HepG2 (cell line): ENCODE data around the gene PLXNC1. TPM values are rescaled to one million over a fixed set of nuclear protein-coding genes. Genes with fewer than 3 reads are reported as not detected.
A peak's percentile ranks its signal among the peaks of the same experiment; 100 is the strongest.

ENCODE experiments used
- AGO2 ChIP-seq: fragments of 200-400 bp; formaldehyde crosslinking; optimal IDR thresholded peaks from 2 replicates; pipeline ENCODE3; 2017; ENCODE audit warnings: mild to moderate bottlenecking, low read depth, low read length, moderate library complexity
- ATF2 ChIP-seq: sonication (generic); formaldehyde crosslinking; IDR thresholded peaks from 2 replicates; pipeline ENCODE4 v1.4.0; 2020; ENCODE audit warnings: missing genetic modification reagents
- HNRNPH1 ChIP-seq: fragments of 200-400 bp; formaldehyde crosslinking; optimal IDR thresholded peaks from 2 replicates; pipeline ENCODE3; 2017; ENCODE audit warnings: mild to moderate bottlenecking, low read depth, low read length
- IRF2 ChIP-seq: IDR thresholded peaks from 2 replicates; pipeline ENCODE4 v1.6.1; 2018; ENCODE audit warnings: missing genetic modification reagents, missing compliant biosample characterization
- MXD3 ChIP-seq: IDR thresholded peaks from 2 replicates; pipeline ENCODE4 v1.6.1; 2016; ENCODE audit warnings: mild to moderate bottlenecking, missing biosample characterization, missing genetic modification reagents
- PCBP1 ChIP-seq: fragments of 200-400 bp; formaldehyde crosslinking; IDR thresholded peaks from 2 replicates; pipeline ENCODE4 v1.6.1; 2017; ENCODE audit warnings: mild to moderate bottlenecking, low read depth, low read length, borderline replicate concordance
- RAD21 ChIP-seq: fragments of 450-650 bp; formaldehyde crosslinking; IDR thresholded peaks from 2 replicates; pipeline ENCODE4 v1.5.0; 2020; ENCODE audit warnings: mild to moderate bottlenecking
- ZNF232 ChIP-seq: sonication (generic); formaldehyde crosslinking; IDR thresholded peaks from 2 replicates; pipeline ENCODE4 v1.4.0; 2020; ENCODE audit warnings: missing genetic modification reagents, borderline replicate concordance
- ZNF430 ChIP-seq: sonication (generic); formaldehyde crosslinking; IDR thresholded peaks from 2 replicates; pipeline ENCODE4 v1.9.0; 2021; ENCODE audit warnings: mild to moderate bottlenecking, missing genetic modification reagents
- ZNF614 ChIP-seq: IDR thresholded peaks from 2 replicates; pipeline ENCODE4 v1.6.1; 2018; ENCODE audit warnings: missing biosample characterization, missing genetic modification reagents, inconsistent platforms, borderline replicate concordance
- ZNF710 ChIP-seq: sonication (generic); formaldehyde crosslinking; IDR thresholded peaks from 2 replicates; pipeline ENCODE4 v1.5.0; 2020; ENCODE audit warnings: mild to moderate bottlenecking, missing genetic modification reagents, borderline replicate concordance
- ZNF768 ChIP-seq: sonication (generic); formaldehyde crosslinking; IDR thresholded peaks from 2 replicates; pipeline ENCODE4 v1.4.0; 2020; ENCODE audit warnings: missing genetic modification reagents
- polyA plus RNA-seq, 8 experiments: library from polyadenylated mRNA; depleted of rRNA in 3 of 8; stranded (reverse) in 7 of 8; unstranded in 1 of 8; fragments of >200 nt; fragmentation: Illumina TruSeq in 4 of 8; extraction: Trizol in 4 of 8; gene quantifications; 2 replicates each; pipeline versions ENCODE4 v1.2.1 to v1.2.3, GENCODE V29; 2011 to 2016; ENCODE audit warnings: low read depth in 4 of 8, missing spikeins in 1 of 8, mixed read lengths in 1 of 8; ENCODE audit not compliant: insufficient read depth in 1 of 8
- total RNA-seq, 5 experiments: library from RNA; depleted of rRNA; stranded (reverse); fragments of >200 nt; fragmentation: Illumina TruSeq; extraction: Trizol; gene quantifications; 2 replicates each; pipeline ENCODE4 v1.2.3, GENCODE V29; 2016; ENCODE audit warnings: low read depth in 1 of 5
- TF ChIP-seq, protein P1 (sequence below): sonication (generic); formaldehyde crosslinking; IDR thresholded peaks from 2 replicates; pipeline ENCODE4 v1.5.1; 2020; ENCODE audit warnings: missing genetic modification reagents, mild to moderate bottlenecking, borderline replicate concordance
- TF ChIP-seq, protein P2 (sequence below): sonication (generic); formaldehyde crosslinking; IDR thresholded peaks from 2 replicates; pipeline ENCODE4 v1.5.0; 2020; ENCODE audit warnings: mild to moderate bottlenecking, missing genetic modification reagents
- TF ChIP-seq, protein P3 (sequence below): sonication (generic); formaldehyde crosslinking; IDR thresholded peaks from 2 replicates; pipeline ENCODE4 v1.4.0; 2020; ENCODE audit warnings: missing genetic modification reagents
- TF ChIP-seq, protein P4 (sequence below): sonication (generic); formaldehyde crosslinking; IDR thresholded peaks from 2 replicates; pipeline ENCODE4 v1.4.0; 2020; ENCODE audit warnings: missing genetic modification reagents

PLXNC1 gene
- total and polyA plus RNA-seq, 2 of the 13 experiments (the other 11 are each of a cell fraction or from before 2014, with no cell fraction given), result 6.6 to 11.2 TPM

DNA sequence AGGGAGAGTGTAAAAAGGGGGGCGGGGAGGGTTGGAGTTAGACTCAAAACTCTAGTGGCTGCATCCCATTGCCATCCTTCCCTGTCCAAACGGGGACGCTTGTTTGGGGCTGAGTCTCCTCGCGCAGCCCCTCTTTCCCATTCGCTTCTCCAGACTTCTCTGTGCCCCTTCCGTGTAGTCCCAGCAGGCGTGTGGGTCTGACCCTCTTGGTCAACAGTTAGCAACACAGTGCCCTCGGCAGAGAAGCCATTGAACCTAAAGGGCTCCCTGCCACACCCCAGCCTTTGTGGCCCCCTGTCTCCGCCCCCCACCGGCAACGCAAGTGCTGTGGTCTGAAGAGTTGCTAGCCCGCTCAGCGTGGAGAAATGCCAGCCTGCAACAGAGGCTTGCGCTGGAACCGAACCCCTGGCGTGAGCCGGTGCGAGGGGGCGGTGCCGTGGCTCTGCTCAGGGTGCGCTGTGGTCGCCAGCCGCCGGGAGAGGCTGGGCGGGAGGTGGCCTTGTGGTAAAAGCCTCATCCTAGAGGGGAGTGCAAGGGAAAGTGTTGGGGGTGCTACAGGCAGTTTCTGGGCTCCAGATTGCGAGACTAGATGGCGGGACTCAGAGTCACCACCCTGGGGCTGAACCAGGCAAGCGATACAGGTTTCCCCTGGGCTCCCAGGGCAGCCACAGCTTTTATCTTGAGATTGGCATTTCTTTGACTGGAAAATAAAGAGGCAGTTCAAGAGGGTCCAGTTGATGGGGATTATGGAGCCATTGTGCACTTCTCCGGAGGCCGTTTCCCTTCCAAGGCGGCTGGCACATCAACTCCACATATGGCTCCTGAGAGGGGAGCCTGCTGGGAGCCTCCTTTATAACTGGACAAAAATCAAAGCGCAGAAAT, 2.1 kb downstream of the PLXNC1 start (continued):
- peak; percentile 10; the same call in 1 of the 2 replicates for TF ChIP-seq ZNF614
- TF ChIP-seq ZNF430 (CRISPR knock-in tag), result peak; percentile 17; the same call in 1 of the 2 replicates
- 0 out of 2 replicates have a peak, but pooled peaks have one; percentile 26 for TF ChIP-seq IRF2 (CRISPR knock-in tag)
- TF ChIP-seq, protein P1, sequence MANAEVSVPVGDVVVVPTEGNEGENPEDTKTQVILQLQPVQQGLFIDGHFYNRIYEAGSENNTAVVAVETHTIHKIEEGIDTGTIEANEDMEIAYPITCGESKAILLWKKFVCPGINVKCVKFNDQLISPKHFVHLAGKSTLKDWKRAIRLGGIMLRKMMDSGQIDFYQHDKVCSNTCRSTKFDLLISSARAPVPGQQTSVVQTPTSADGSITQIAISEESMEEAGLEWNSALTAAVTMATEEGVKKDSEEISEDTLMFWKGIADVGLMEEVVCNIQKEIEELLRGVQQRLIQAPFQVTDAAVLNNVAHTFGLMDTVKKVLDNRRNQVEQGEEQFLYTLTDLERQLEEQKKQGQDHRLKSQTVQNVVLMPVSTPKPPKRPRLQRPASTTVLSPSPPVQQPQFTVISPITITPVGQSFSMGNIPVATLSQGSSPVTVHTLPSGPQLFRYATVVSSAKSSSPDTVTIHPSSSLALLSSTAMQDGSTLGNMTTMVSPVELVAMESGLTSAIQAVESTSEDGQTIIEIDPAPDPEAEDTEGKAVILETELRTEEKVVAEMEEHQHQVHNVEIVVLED (CRISPR knock-in tag), result 0 out of 2 replicates have a peak, but pooled peaks have one; percentile 28
- TF ChIP-seq, protein P2, sequence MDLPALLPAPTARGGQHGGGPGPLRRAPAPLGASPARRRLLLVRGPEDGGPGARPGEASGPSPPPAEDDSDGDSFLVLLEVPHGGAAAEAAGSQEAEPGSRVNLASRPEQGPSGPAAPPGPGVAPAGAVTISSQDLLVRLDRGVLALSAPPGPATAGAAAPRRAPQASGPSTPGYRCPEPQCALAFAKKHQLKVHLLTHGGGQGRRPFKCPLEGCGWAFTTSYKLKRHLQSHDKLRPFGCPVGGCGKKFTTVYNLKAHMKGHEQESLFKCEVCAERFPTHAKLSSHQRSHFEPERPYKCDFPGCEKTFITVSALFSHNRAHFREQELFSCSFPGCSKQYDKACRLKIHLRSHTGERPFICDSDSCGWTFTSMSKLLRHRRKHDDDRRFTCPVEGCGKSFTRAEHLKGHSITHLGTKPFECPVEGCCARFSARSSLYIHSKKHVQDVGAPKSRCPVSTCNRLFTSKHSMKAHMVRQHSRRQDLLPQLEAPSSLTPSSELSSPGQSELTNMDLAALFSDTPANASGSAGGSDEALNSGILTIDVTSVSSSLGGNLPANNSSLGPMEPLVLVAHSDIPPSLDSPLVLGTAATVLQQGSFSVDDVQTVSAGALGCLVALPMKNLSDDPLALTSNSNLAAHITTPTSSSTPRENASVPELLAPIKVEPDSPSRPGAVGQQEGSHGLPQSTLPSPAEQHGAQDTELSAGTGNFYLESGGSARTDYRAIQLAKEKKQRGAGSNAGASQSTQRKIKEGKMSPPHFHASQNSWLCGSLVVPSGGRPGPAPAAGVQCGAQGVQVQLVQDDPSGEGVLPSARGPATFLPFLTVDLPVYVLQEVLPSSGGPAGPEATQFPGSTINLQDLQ, result no peak
- TF ChIP-seq ZNF768 (CRISPR knock-in tag), result peak; percentile 44; the same call in 1 of the 2 replicates
- TF ChIP-seq HNRNPH1, result no peak
- peak; percentile 24; the same call in 1 of the 2 replicates for TF ChIP-seq RAD21 (CRISPR knock-in tag)
- TF ChIP-seq, protein P3, sequence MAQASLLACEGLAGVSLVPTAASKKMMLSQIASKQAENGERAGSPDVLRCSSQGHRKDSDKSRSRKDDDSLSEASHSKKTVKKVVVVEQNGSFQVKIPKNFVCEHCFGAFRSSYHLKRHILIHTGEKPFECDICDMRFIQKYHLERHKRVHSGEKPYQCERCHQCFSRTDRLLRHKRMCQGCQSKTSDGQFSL (CRISPR knock-in tag), result peak; percentile 52; the same call in 1 of the 2 replicates
- TF ChIP-seq AGO2, result peak; percentile 43
- 0 out of 2 replicates have a peak, but pooled peaks have one; percentile 36 for TF ChIP-seq ZNF232 (CRISPR knock-in tag)
- TF ChIP-seq, protein P4, sequence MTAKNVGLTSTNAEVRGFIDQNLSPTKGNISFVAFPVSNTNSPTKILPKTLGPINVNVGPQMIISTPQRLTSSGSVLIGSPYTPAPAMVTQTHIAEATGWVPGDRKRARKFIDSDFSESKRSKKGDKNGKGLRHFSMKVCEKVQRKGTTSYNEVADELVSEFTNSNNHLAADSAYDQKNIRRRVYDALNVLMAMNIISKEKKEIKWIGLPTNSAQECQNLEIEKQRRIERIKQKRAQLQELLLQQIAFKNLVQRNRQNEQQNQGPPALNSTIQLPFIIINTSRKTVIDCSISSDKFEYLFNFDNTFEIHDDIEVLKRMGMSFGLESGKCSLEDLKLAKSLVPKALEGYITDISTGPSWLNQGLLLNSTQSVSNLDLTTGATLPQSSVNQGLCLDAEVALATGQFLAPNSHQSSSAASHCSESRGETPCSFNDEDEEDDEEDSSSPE, result 0 out of 2 replicates have a peak, but pooled peaks have one; percentile 22
- TF ChIP-seq ZNF710 (CRISPR knock-in tag), result peak; percentile 65; the same call in 1 of the 2 replicates
- TF ChIP-seq MXD3 (CRISPR knock-in tag), result no peak
- no peak for TF ChIP-seq PCBP1
- peak; percentile 54; the same call in 1 of the 2 replicates for TF ChIP-seq ATF2 (CRISPR knock-in tag)
